ENCODE measurements around the gene TFCP2L1.

DNA sequence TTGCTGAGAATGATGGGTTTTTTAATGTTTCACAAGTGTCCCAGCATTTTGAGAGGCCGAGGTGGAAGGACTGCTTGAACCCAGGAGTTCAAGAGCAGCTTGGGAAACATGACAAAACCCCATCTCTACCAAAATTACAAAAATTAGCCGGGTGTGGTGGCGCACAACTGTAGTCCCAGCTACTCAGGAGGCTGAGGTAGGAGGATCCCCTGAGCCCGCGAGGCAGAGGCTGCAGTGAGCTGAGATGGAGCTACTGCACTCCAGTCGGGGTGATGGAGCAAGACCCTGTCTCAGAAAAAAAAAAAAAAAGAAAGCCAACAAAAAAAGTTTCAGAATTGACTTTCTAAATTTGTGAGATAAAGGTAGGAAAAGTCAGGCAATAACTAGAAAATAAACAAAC, 8.7 kb downstream of the TFCP2L1 start:
- TF ChIP-seq, protein P1, sequence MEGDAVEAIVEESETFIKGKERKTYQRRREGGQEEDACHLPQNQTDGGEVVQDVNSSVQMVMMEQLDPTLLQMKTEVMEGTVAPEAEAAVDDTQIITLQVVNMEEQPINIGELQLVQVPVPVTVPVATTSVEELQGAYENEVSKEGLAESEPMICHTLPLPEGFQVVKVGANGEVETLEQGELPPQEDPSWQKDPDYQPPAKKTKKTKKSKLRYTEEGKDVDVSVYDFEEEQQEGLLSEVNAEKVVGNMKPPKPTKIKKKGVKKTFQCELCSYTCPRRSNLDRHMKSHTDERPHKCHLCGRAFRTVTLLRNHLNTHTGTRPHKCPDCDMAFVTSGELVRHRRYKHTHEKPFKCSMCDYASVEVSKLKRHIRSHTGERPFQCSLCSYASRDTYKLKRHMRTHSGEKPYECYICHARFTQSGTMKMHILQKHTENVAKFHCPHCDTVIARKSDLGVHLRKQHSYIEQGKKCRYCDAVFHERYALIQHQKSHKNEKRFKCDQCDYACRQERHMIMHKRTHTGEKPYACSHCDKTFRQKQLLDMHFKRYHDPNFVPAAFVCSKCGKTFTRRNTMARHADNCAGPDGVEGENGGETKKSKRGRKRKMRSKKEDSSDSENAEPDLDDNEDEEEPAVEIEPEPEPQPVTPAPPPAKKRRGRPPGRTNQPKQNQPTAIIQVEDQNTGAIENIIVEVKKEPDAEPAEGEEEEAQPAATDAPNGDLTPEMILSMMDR (IDR thresholded peaks at IDR 0.05 in 8 of 11, conservative IDR thresholded peaks at IDR 0.05 in 3 of 11) = no peak
- TF ChIP-seq POLR2A (IDR thresholded peaks at IDR 0.05) = no peak

Measured in spleen (tissue), 7 donors.